OCI-LY3 (cell line): Measurements from ENCODE around the gene TPMT.

Source experiments
- EZH2phosphoT487 ChIP-seq: fragments of 200-600 bp; shearing (Covaris generic); IDR thresholded peaks from 2 replicates; pipeline ENCODE4 v1.6.1; 2018; ENCODE audit warnings: antibody characterized with exemption, mixed run types, low read depth
- TF ChIP-seq, protein P1 (sequence below): fragments of 200-600, 300-600 bp; sonication (generic); IDR thresholded peaks from 2 replicates; pipeline ENCODE4 v1.5.1; 2014; ENCODE audit warnings: antibody characterized with exemption, low read length, low read depth

DNA sequence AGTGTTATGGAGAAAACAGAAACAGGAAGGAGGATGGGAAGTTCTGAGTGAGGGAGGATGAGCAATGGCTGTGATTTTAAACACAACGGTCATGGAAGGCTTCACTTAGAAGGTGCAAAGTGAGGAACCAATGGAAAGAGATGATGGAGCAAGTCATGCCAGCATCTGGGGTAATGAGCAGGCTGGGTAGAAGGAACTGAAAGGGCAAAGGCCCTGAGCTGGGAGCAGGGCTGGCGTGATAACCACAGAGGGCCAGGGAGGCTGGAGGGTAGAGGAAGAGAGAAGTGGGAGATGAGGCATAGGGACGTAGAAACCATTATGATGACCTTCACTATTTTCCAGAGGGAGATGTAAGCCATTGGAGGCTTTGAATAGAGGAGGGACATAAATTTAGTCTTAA lies 76.0 kb downstream of the TPMT start:
- TF ChIP-seq, protein P1, sequence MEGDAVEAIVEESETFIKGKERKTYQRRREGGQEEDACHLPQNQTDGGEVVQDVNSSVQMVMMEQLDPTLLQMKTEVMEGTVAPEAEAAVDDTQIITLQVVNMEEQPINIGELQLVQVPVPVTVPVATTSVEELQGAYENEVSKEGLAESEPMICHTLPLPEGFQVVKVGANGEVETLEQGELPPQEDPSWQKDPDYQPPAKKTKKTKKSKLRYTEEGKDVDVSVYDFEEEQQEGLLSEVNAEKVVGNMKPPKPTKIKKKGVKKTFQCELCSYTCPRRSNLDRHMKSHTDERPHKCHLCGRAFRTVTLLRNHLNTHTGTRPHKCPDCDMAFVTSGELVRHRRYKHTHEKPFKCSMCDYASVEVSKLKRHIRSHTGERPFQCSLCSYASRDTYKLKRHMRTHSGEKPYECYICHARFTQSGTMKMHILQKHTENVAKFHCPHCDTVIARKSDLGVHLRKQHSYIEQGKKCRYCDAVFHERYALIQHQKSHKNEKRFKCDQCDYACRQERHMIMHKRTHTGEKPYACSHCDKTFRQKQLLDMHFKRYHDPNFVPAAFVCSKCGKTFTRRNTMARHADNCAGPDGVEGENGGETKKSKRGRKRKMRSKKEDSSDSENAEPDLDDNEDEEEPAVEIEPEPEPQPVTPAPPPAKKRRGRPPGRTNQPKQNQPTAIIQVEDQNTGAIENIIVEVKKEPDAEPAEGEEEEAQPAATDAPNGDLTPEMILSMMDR: no peak
- TF ChIP-seq EZH2phosphoT487: no peak
